Suprapubic skin (tissue), 3 donors: ENCODE data around the gene PSMD14.
"Not testable (repeated sequence)": the region's sequence is repeated elsewhere in the genome, so short reads cannot be mapped to it uniquely, and the experiment has no call there.

ENCODE experiments used
- EP300 ChIP-seq: sonication (generic); formaldehyde crosslinking; IDR thresholded peaks from one replicate; pipeline ENCODE4 v1.6.1; 2017; ENCODE audit warnings: antibody characterized with exemption
- POLR2A ChIP-seq, 2 donors: fragments of 450-650 bp; IDR thresholded peaks; one replicate each; pipeline ENCODE4 v1.6.1; 2017; ENCODE audit warnings: antibody characterized with exemption in 2 of 2, mild to moderate bottlenecking in 2 of 2, moderate library complexity in 2 of 2
- TF ChIP-seq, protein P1 (sequence below), 2 donors: fragments of 200-600 bp in 1 of 2; fragments of 450-650 bp in 1 of 2; sonication (generic) in 1 of 2; IDR thresholded peaks; one replicate each; pipeline ENCODE4 v1.5.1; 2016 to 2019; ENCODE audit warnings: antibody characterized with exemption in 2 of 2, mild to moderate bottlenecking in 1 of 2, moderate library complexity in 1 of 2

- TF ChIP-seq, protein P1, sequence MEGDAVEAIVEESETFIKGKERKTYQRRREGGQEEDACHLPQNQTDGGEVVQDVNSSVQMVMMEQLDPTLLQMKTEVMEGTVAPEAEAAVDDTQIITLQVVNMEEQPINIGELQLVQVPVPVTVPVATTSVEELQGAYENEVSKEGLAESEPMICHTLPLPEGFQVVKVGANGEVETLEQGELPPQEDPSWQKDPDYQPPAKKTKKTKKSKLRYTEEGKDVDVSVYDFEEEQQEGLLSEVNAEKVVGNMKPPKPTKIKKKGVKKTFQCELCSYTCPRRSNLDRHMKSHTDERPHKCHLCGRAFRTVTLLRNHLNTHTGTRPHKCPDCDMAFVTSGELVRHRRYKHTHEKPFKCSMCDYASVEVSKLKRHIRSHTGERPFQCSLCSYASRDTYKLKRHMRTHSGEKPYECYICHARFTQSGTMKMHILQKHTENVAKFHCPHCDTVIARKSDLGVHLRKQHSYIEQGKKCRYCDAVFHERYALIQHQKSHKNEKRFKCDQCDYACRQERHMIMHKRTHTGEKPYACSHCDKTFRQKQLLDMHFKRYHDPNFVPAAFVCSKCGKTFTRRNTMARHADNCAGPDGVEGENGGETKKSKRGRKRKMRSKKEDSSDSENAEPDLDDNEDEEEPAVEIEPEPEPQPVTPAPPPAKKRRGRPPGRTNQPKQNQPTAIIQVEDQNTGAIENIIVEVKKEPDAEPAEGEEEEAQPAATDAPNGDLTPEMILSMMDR (IDR thresholded peaks at IDR 0.05) = not testable (repeated sequence)
- not testable (repeated sequence) for TF ChIP-seq POLR2A (IDR thresholded peaks at IDR 0.05); EP300
Observed at GRCh38 chr2:161360095-161360654, 52.0 kb downstream of the PSMD14 start.
